ENCODE data around the gene NOXO1. TPM values are rescaled to one million over a fixed set of nuclear protein-coding genes. Genes with fewer than 3 reads are reported as not detected.

The NOXO1 gene
- under 1 TPM in 2 of 3 donors, not detected in 1; 0.88 to 0.98 TPM for total RNA-seq

GRCh38 chr16:1981398-1981836, at the start of gene NOXO1:
TSS of gene NOXO1 (minus strand) at chr16:1981469. CDS start at chr16:1981179, 290 bp downstream.
- Histone ChIP-seq H3K27me3 (peaks cover 0 to 14% of the 10 kb centered on the region in 2 donors), H3K27ac (peak within 1 kb of the TSS in 1 of 2 donors; percentile 42), H3K4me3 (peak within 1 kb of the TSS in 1 of 3 donors; percentile 60), H3K9me3 (no peaks in the 10 kb centered on the region), H3K4me1 (peaks cover 8 to 14% of the 10 kb centered on the region in 2 donors), H3K36me3 (peaks cover 6% of the 10 kb centered on the region)
- TF ChIP-seq POLR2A (IDR thresholded peaks at IDR 0.05) (no peak), POLR2AphosphoS5 (IDR thresholded peaks at IDR 0.05) (no peak)
- TF ChIP-seq, protein P1, sequence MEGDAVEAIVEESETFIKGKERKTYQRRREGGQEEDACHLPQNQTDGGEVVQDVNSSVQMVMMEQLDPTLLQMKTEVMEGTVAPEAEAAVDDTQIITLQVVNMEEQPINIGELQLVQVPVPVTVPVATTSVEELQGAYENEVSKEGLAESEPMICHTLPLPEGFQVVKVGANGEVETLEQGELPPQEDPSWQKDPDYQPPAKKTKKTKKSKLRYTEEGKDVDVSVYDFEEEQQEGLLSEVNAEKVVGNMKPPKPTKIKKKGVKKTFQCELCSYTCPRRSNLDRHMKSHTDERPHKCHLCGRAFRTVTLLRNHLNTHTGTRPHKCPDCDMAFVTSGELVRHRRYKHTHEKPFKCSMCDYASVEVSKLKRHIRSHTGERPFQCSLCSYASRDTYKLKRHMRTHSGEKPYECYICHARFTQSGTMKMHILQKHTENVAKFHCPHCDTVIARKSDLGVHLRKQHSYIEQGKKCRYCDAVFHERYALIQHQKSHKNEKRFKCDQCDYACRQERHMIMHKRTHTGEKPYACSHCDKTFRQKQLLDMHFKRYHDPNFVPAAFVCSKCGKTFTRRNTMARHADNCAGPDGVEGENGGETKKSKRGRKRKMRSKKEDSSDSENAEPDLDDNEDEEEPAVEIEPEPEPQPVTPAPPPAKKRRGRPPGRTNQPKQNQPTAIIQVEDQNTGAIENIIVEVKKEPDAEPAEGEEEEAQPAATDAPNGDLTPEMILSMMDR (IDR thresholded peaks at IDR 0.05), result no peak
- intact Hi-C loops (cut with DNase I; ENCODE audit: low total_unique reads), result no loop called here
- no peak for DNase-seq (ENCODE audit: low spot score in 2 of 2)

- Histone ChIP-seq H3K9me3 (no peaks in the 10 kb centered on the region), H3K4me1 (peaks cover 19 to 47% of the 10 kb centered on the region in 2 donors), H3K36me3 (no peaks in the 10 kb centered on the region), H3K4me3 (peak overlapping the region in 2 of 3 donors; percentile 74 to 93), H3K27ac (peak overlapping the region; percentile 29 to 84), H3K27me3 (no peaks in the 10 kb centered on the region)
- intact Hi-C loops (cut with DNase I; ENCODE audit: low total_unique reads), result no loop called here
- no peak for DNase-seq (ENCODE audit: low spot score in 2 of 2)
- TF ChIP-seq, protein P1 (IDR thresholded peaks at IDR 0.05), result no peak
Measured at GRCh38 chr16:2030036-2030435, 48.8 kb upstream of the NOXO1 start.

- TF ChIP-seq POLR2AphosphoS5 (IDR thresholded peaks at IDR 0.05) (no peak), POLR2A (IDR thresholded peaks at IDR 0.05) (no peak)
- TF ChIP-seq, protein P1 (IDR thresholded peaks at IDR 0.05), result no peak
- DNase-seq (ENCODE audit: low spot score in 2 of 2), result no peak
- H3K9me3 ChIP-seq, result no peaks in the 10 kb centered on the region
- no peaks in the 10 kb centered on the region for H3K36me3 ChIP-seq
- H3K27me3 ChIP-seq, result no peaks in the 10 kb centered on the region
- peak overlapping the region; percentile 4 to 93 (median 74) for H3K4me3 ChIP-seq
- intact Hi-C loops (cut with DNase I; ENCODE audit: low total_unique reads), result loop anchor here (5.0 kb wide), 1 partner anchor 113 kb away; no protein-coding TSS in a partner anchor
- peak overlapping the region; percentile 29 to 84 for H3K27ac ChIP-seq
- H3K4me1 ChIP-seq, result peaks cover 15 to 42% of the 10 kb centered on the region in 2 donors
Measured at GRCh38 chr16:2029350-2029749, 48.1 kb upstream of the NOXO1 start.

- Histone ChIP-seq H3K36me3 (no peaks in the 10 kb centered on the region), H3K4me3 (peak overlapping the region; percentile 58 to 93 (median 74)), H3K4me1 (peaks cover 11 to 38% of the 10 kb centered on the region in 2 donors), H3K9me3 (no peaks in the 10 kb centered on the region), H3K27me3 (no peaks in the 10 kb centered on the region), H3K27ac (peak overlapping the region; percentile 36 to 84)
- no peak for DNase-seq (ENCODE audit: low spot score in 2 of 2)
- intact Hi-C loops (cut with DNase I; ENCODE audit: low total_unique reads), result loop anchor here (5.0 kb wide), 1 partner anchor 114 kb away; no protein-coding TSS in a partner anchor
- TF ChIP-seq POLR2AphosphoS5 (IDR thresholded peaks at IDR 0.05), result no peak
- no peak for TF ChIP-seq POLR2A (IDR thresholded peaks at IDR 0.05)
- TF ChIP-seq, protein P1 (IDR thresholded peaks at IDR 0.05), result no peak
Measured at GRCh38 chr16:2028620-2029220, 47.5 kb upstream of the NOXO1 start.

GRCh38 chr16:2028146-2028545, 46.9 kb upstream of the NOXO1 start:
- peak overlapping the region; percentile 58 to 93 (median 74) for H3K4me3 ChIP-seq
- DNase-seq (ENCODE audit: low spot score in 2 of 2), result no peak
- TF ChIP-seq POLR2A (IDR thresholded peaks at IDR 0.05), result no peak
- no peak for TF ChIP-seq POLR2AphosphoS5 (IDR thresholded peaks at IDR 0.05)
- H3K9me3 ChIP-seq, result no peaks in the 10 kb centered on the region
- peaks cover 5 to 33% of the 10 kb centered on the region in 2 donors for H3K4me1 ChIP-seq
- intact Hi-C loops (cut with DNase I; ENCODE audit: low total_unique reads), result loop anchor here (5.0 kb wide), 1 partner anchor 114 kb away; no protein-coding TSS in a partner anchor
- H3K27ac ChIP-seq, result peak overlapping the region; percentile 36 to 75
- no peaks in the 10 kb centered on the region for H3K27me3 ChIP-seq
- no peaks in the 10 kb centered on the region for H3K36me3 ChIP-seq

Measured in breast epithelium (tissue), 4 donors.